Naive thymus-derived CD4-positive, alpha-beta T cell (primary cell): Measurements from ENCODE around the gene TM9SF3. TPM values are rescaled to one million over a fixed set of nuclear protein-coding genes. Genes with fewer than 3 reads are reported as not detected.

Experiments used
- ATAC-seq: fragments of 150-1000 bp; cut with Tn5 transposase; 2 replicates; pipeline ENCODE4 v1.10.0; 2021; ENCODE audit warnings: mild to moderate bottlenecking, moderate library complexity
- CTCF ChIA-PET: fragments of 350-600 bp; sonication (Branson Sonifier 250); formaldehyde crosslinking; loops from one replicate; lab custom pipeline; 2021; ENCODE audit warnings: antibody characterized with exemption; lab: Charles Lee
- POLR2A ChIA-PET: fragments of 350-600 bp; sonication (Branson Sonifier 250); formaldehyde crosslinking; loops from one replicate; lab custom pipeline; 2021; ENCODE audit warnings: antibody characterized with exemption, inconsistent platforms; lab: Charles Lee
- DNase-seq, 9 donors: peaks; one replicate each; pipeline versions ENCODE4 v3.0.0 to v3.0.0-alpha.2; 2020 to 2022; ENCODE audit warnings: mixed read lengths in 1 of 9
- H3K27ac ChIP-seq: one replicate; pipeline ENCODE4 v1.7.0; 2013; ENCODE audit warnings: mild to moderate bottlenecking, low read depth, low read length, moderate library complexity
- H3K27me3 ChIP-seq, 2 donors: one replicate each; pipeline ENCODE4 v1.7.0; 2013; ENCODE audit warnings: low read length in 2 of 2, mild to moderate bottlenecking in 2 of 2, moderate library complexity in 2 of 2; ENCODE audit not compliant: control insufficient read depth in 2 of 2, insufficient read depth in 2 of 2
- H3K36me3 ChIP-seq, 3 experiments: 1 replicate in 2 of 3; 2 replicates in 1 of 3; pipeline ENCODE4 v1.7.0; 2013; ENCODE audit warnings: low read length in 3 of 3, mild to moderate bottlenecking in 3 of 3, moderate library complexity in 1 of 3; ENCODE audit not compliant: insufficient read depth in 3 of 3, control insufficient read depth in 2 of 3
- H3K4me1 ChIP-seq, 2 donors: one replicate each; pipeline ENCODE4 v1.7.0; 2013; ENCODE audit warnings: low read length in 2 of 2, mild to moderate bottlenecking in 2 of 2, moderate library complexity in 1 of 2; ENCODE audit not compliant: control insufficient read depth in 2 of 2, insufficient read depth in 2 of 2
- H3K4me3 ChIP-seq: 2 replicates; pipeline ENCODE4 v1.7.0; 2013; ENCODE audit warnings: mild to moderate bottlenecking, low read length
- H3K9me3 ChIP-seq, 3 experiments: 1 replicate in 2 of 3; 2 replicates in 1 of 3; pipeline ENCODE4 v1.7.0; 2013; ENCODE audit warnings: low read length in 3 of 3; ENCODE audit not compliant: control insufficient read depth in 2 of 3
- H3K27ac Mint-ChIP-seq, 9 donors: one replicate each; pipeline ENCODE4 v1.8.0; 2020 to 2022; ENCODE audit warnings: mixed read lengths in 9 of 9, mild to moderate bottlenecking in 8 of 9, moderate library complexity in 5 of 9, inconsistent platforms in 2 of 9
- H3K27me3 Mint-ChIP-seq, 5 donors: one replicate each; pipeline ENCODE4 v1.8.0; 2021 to 2022; ENCODE audit warnings: mixed read lengths in 5 of 5, mild to moderate bottlenecking in 1 of 5
- H3K36me3 Mint-ChIP-seq, 5 donors: one replicate each; pipeline ENCODE4 v1.8.0; 2020 to 2022; ENCODE audit warnings: mixed read lengths in 5 of 5, mild to moderate bottlenecking in 3 of 5, inconsistent platforms in 1 of 5
- H3K4me1 Mint-ChIP-seq, 7 donors: one replicate each; pipeline ENCODE4 v1.8.0; 2020 to 2022; ENCODE audit warnings: mixed read lengths in 7 of 7, mild to moderate bottlenecking in 3 of 7, inconsistent platforms in 1 of 7
- H3K4me3 Mint-ChIP-seq, 10 donors: one replicate each; pipeline ENCODE4 v1.8.0; 2020 to 2022; ENCODE audit warnings: mild to moderate bottlenecking in 10 of 10, mixed read lengths in 10 of 10, moderate library complexity in 6 of 10, inconsistent platforms in 2 of 10
- H3K9me3 Mint-ChIP-seq, 11 donors: one replicate each; pipeline ENCODE4 v1.8.0; 2020 to 2022; ENCODE audit warnings: mixed read lengths in 11 of 11, mild to moderate bottlenecking in 4 of 11, inconsistent platforms in 1 of 11, moderate library complexity in 1 of 11
- intact Hi-C, 2 donors: fragments of 100-400 bp; cut with micrococcal nuclease; formaldehyde crosslinking; loops; one replicate each; pipeline ENCODE4 v1.15.1; 2023
- polyA plus RNA-seq, 2 donors: library from polyadenylated mRNA; unstranded; fragments of 300-500 nt; fragmentation: Illumina TruSeq; gene quantifications; one replicate each; pipeline ENCODE4 v1.2.3, GENCODE V29; 2021
- total RNA-seq, 6 experiments: library from RNA in 5 of 6; stranded (reverse) in 5 of 6; gene quantifications; 1 replicate in 5 of 6; 2 replicates in 1 of 6; pipeline ENCODE4 v1.2.3 and lab custom pipeline; 2021 to 2026

The TM9SF3 gene
- total and polyA plus RNA-seq, 7 experiments from 2014 or later, result 56.8 to 94.0 (median 80.5) TPM

GRCh38 chr10:96591946-96592345 lies 5.1 kb upstream of the TM9SF3 start:
- DNase-seq (no peak), ATAC-seq (no peak)
- H3K27ac Mint-ChIP-seq, result peak overlapping the region in 1 of 9 donors; percentile 6
- Histone ChIP-seq H3K36me3 (no peaks in the 10 kb centered on the region), H3K4me1 (peaks cover 14 to 16% of the 10 kb centered on the region in 2 donors), H3K27ac (no peak overlapping the region), H3K27me3 (no peaks in the 10 kb centered on the region), H3K9me3 (no peaks in the 10 kb centered on the region), H3K4me3 (no peak overlapping the region)
- ChIA-PET POLR2A (interaction anchor here (0.6 kb wide), 1 partner anchor 122 kb away, joined by 3 read pairs; no protein-coding TSS in a partner anchor), CTCF (no interaction called here)
- peaks cover 0 to 5% (median 0%) of the 10 kb centered on the region in 11 donors for H3K9me3 Mint-ChIP-seq
- peaks cover 0 to 25% (median 0%) of the 10 kb centered on the region in 5 donors for H3K27me3 Mint-ChIP-seq
- H3K4me1 Mint-ChIP-seq, result peaks cover 4 to 12% (median 9%) of the 10 kb centered on the region in 7 donors
- peaks cover 0 to 3% (median 0%) of the 10 kb centered on the region in 5 donors for H3K36me3 Mint-ChIP-seq
- no peak overlapping the region for H3K4me3 Mint-ChIP-seq
- intact Hi-C loops, result no loop called here

- Mint-ChIP-seq H3K36me3 (peaks cover 0 to 4% (median 0%) of the 10 kb centered on the region in 5 donors), H3K9me3 (peaks cover 0 to 2% (median 0%) of the 10 kb centered on the region in 11 donors), H3K27ac (no peak overlapping the region), H3K27me3 (peaks cover 0 to 17% (median 0%) of the 10 kb centered on the region in 5 donors), H3K4me3 (no peak overlapping the region), H3K4me1 (peaks cover 14 to 30% (median 27%) of the 10 kb centered on the region in 7 donors)
- ATAC-seq, result no peak
- ChIA-PET CTCF (no interaction called here), POLR2A (no interaction called here)
- peaks cover 14 to 16% of the 10 kb centered on the region in 2 donors for H3K4me1 ChIP-seq
- no peaks in the 10 kb centered on the region for H3K27me3 ChIP-seq
- peaks cover 0 to 4% (median 0%) of the 10 kb centered on the region in 3 experiments for H3K36me3 ChIP-seq
- peak overlapping the region; percentile 100 for H3K27ac ChIP-seq
- no peak overlapping the region for H3K4me3 ChIP-seq
- H3K9me3 ChIP-seq, result no peaks in the 10 kb centered on the region
- DNase-seq, result no peak
- intact Hi-C loops, result loop anchor here (5.0 to 10.0 kb wide), 8 partner anchors 53 to 1548 kb away; partner anchors contain the start of genes CC2D2B (in 1 of the 2), FRAT2 (in 1 of the 2), RRP12 (in 1 of the 2) and SORBS1 (in 1 of the 2)
Measured at GRCh38 chr10:96588616-96589419, 2.0 kb upstream of the TM9SF3 start.

DNA sequence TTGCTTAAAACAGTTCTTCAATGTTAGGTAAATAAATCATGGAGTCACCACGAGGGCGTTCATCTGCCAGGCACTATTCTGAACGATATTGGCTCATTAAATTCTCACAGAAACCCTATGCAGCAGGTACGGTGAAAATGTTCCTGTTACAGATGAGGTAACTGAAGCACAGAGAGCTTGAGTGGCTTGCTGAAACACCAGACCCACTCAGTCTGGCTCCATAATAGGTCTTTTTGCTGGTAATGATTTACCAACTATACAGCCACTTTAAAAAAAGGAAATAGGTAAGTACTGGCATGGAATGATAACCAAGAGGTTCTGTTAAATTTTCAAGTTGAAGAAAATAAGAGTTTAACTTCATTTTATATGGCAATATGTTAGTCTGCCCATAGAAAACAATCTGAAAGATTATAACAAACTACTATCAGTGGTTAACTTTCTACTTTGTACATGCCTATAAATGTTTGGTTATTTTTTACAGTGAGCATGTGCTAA lies 1.3 kb upstream of the TM9SF3 start:
- intact Hi-C loops, result loop anchor here (5.0 to 10.0 kb wide), 8 partner anchors 54 to 1549 kb away; partner anchors contain the start of genes CC2D2B (in 1 of the 2), FRAT2 (in 1 of the 2), RRP12 (in 1 of the 2) and SORBS1 (in 1 of the 2)
- no peak for ATAC-seq
- CTCF ChIA-PET, result no interaction called here

DNA sequence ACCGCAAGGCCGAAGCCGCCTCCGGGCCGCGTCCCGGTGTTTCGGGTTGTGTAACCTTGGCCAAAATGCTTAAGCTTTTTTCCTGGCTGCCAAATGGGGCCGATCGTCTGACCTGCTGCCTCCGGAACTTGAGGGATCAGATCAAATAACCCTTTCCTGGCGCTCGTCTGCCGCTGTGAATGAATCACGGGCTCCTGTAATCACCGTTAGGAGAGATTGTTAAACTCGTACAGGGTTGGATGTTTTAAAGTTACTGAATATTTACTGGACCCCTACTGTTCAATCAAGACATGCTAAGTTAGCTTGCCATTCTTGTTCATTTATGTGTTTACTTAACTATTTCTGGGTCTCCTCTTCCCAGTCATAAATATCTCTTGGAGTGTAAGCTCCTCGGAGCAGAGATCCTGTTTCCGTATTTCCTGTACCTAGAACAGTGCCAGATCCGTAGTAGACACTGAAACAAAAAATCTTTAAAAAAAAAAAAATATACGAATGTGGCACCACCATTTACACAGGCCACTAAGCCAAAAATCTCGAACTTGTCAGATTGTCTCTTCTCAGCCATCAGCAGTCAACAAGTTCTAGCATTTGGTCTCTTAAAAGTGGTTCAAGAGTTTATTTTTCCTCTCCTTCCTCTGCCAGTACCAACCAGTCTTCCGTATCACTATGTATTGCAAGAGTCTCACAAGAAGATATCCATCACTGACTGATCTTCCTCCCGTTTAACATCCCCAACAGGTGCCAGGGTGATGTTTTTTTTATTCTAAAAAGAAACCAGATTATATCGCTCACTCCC lies 650 bp upstream of the TM9SF3 start:
- peak in 5 of 9 donors; percentile 22 to 64 (median 40) for DNase-seq
- H3K4me3 Mint-ChIP-seq, result no peak overlapping the region
- H3K27me3 Mint-ChIP-seq, result peaks cover 0 to 17% (median 0%) of the 10 kb centered on the region in 5 donors
- Histone ChIP-seq H3K27me3 (no peaks in the 10 kb centered on the region), H3K9me3 (no peaks in the 10 kb centered on the region), H3K4me1 (peaks cover 20 to 24% of the 10 kb centered on the region in 2 donors), H3K27ac (peak overlapping the region; percentile 100), H3K36me3 (peaks cover 0 to 4% (median 0%) of the 10 kb centered on the region in 3 experiments), H3K4me3 (peak overlapping the region; percentile 83)
- ChIA-PET POLR2A (interaction anchor here (0.6 to 1.8 kb wide), 5 partner anchors 12 to 245 kb away, joined by 3 to 5 read pairs (median 3); no protein-coding TSS in a partner anchor), CTCF (no interaction called here)
- peaks cover 0 to 2% (median 0%) of the 10 kb centered on the region in 11 donors for H3K9me3 Mint-ChIP-seq
- intact Hi-C loops, result loop anchor here (1.0 to 10.0 kb wide), 18 partner anchors 21 to 1550 kb away; partner anchors contain the start of genes PI4K2A (in 2 of the 2), ZNF518A (in 2 of the 2), CC2D2B (in 1 of the 2) and CCNJ (in 1 of the 2)
- peaks cover 0 to 6% (median 0%) of the 10 kb centered on the region in 5 donors for H3K36me3 Mint-ChIP-seq
- peaks cover 26 to 44% (median 38%) of the 10 kb centered on the region in 7 donors for H3K4me1 Mint-ChIP-seq
- H3K27ac Mint-ChIP-seq, result peak overlapping the region in 1 of 9 donors; percentile 93
- ATAC-seq, result peak; percentile 38

More for the DNA sequence above, 1.3 kb upstream of the TM9SF3 start:
- peak overlapping the region; percentile 100 for H3K27ac ChIP-seq
- H3K9me3 Mint-ChIP-seq, result peaks cover 0 to 2% (median 0%) of the 10 kb centered on the region in 11 donors
- peaks cover 0 to 17% (median 0%) of the 10 kb centered on the region in 5 donors for H3K27me3 Mint-ChIP-seq
- H3K36me3 Mint-ChIP-seq, result peaks cover 0 to 6% (median 0%) of the 10 kb centered on the region in 5 donors
- H3K36me3 ChIP-seq, result peaks cover 0 to 4% (median 0%) of the 10 kb centered on the region in 3 experiments
- peaks cover 18 to 19% of the 10 kb centered on the region in 2 donors for H3K4me1 ChIP-seq
- no peak for DNase-seq
- peak overlapping the region; percentile 83 for H3K4me3 ChIP-seq
- POLR2A ChIA-PET, result interaction anchor here (0.6 to 1.8 kb wide), 3 partner anchors 12 to 245 kb away, joined by 3 to 5 read pairs (median 3); no protein-coding TSS in a partner anchor
- H3K4me3 Mint-ChIP-seq, result no peak overlapping the region
- H3K9me3 ChIP-seq, result no peaks in the 10 kb centered on the region
- no peak overlapping the region for H3K27ac Mint-ChIP-seq
- no peaks in the 10 kb centered on the region for H3K27me3 ChIP-seq
- H3K4me1 Mint-ChIP-seq, result peaks cover 22 to 38% (median 34%) of the 10 kb centered on the region in 7 donors

- H3K27ac Mint-ChIP-seq, result peak overlapping the region in 8 of 9 donors; percentile 89 to 99 (median 95)
- Histone ChIP-seq H3K27me3 (no peaks in the 10 kb centered on the region), H3K4me1 (peaks cover 30 to 33% of the 10 kb centered on the region in 2 donors), H3K9me3 (no peaks in the 10 kb centered on the region), H3K36me3 (peaks cover 0 to 4% (median 0%) of the 10 kb centered on the region in 3 experiments), H3K27ac (peak overlapping the region; percentile 100), H3K4me3 (peak overlapping the region; percentile 61)
- H3K27me3 Mint-ChIP-seq, result peaks cover 0 to 9% (median 0%) of the 10 kb centered on the region in 5 donors
- ATAC-seq, result peak; percentile 6
- peak in 6 of 9 donors; percentile 19 to 51 (median 28) for DNase-seq
- POLR2A ChIA-PET, result interaction anchor here (0.8 to 1.8 kb wide), 2 partner anchors 247 to 348 kb away, joined by 4 to 5 read pairs; no protein-coding TSS in a partner anchor
- CTCF ChIA-PET, result no interaction called here
- intact Hi-C loops, result loop anchor here (1.0 to 10.0 kb wide), 17 partner anchors 9 to 1551 kb away; partner anchors contain the start of genes PI4K2A (in 2 of the 2), CC2D2B (in 1 of the 2), CCNJ (in 1 of the 2) and FRAT2 (in 1 of the 2)
- H3K4me1 Mint-ChIP-seq, result peaks cover 27 to 52% (median 45%) of the 10 kb centered on the region in 7 donors
- H3K4me3 Mint-ChIP-seq, result peak overlapping the region in 8 of 10 donors; percentile 82 to 97 (median 92)
- H3K36me3 Mint-ChIP-seq, result peaks cover 0 to 6% (median 0%) of the 10 kb centered on the region in 5 donors
- no peaks in the 10 kb centered on the region for H3K9me3 Mint-ChIP-seq
Measured at GRCh38 chr10:96585736-96586418, 935 bp downstream of the TM9SF3 start.
